Measurements from ENCODE around the gene MTMR11. TPM values are rescaled to one million over a fixed set of nuclear protein-coding genes. Genes with fewer than 3 reads are reported as not detected.

MTMR11 gene
- polyA plus RNA-seq (2013), result 0.49 TPM

- no peak within 1 kb of the TSS for H3K27ac ChIP-seq (ENCODE audit: insufficient read depth in 1 of 2, low read depth in 1 of 2, low read length in 2 of 2, poor library complexity in 1 of 2, severe bottlenecking in 2 of 2)
Measured at GRCh38 chr1:149936170-149936991, at the start of gene MTMR11. Gene MTMR11 (minus strand): TSS chr1:149936879. CDS start chr1:149936647, 232 bp downstream.

GRCh38 chr1:149979972-149980540 is 43.4 kb upstream of the MTMR11 start:
- Histone ChIP-seq H3K27me3 (replicated peaks in 2 of 5; ENCODE audit: control insufficient read depth in 4 of 5, insufficient read depth in 5 of 5, low read length in 4 of 5) (peaks cover 2 to 6% (median 3%) of the 10 kb centered on the region in 5 experiments), H3K4me1 (ENCODE audit: control extremely low read depth in 1 of 4, control insufficient read depth in 4 of 4, insufficient read depth in 4 of 4, low read length in 3 of 4) (no peaks in the 10 kb centered on the region), H3K4me3 (ENCODE audit: control insufficient read depth in 1 of 7, extremely low read depth in 1 of 7, insufficient read depth in 4 of 7, low read depth in 2 of 7, low read length in 6 of 7) (no peak overlapping the region), H3K36me3 (ENCODE audit: control insufficient read depth in 4 of 4, insufficient read depth in 4 of 4, low read length in 3 of 4) (no peaks in the 10 kb centered on the region), H3K9me3 (ENCODE audit: control extremely low read depth in 1 of 5, control insufficient read depth in 4 of 5, insufficient read depth in 2 of 5, low read depth in 1 of 5, low read length in 4 of 5) (no peaks in the 10 kb centered on the region), H3K27ac (ENCODE audit: insufficient read depth in 1 of 2, low read depth in 1 of 2, low read length in 2 of 2, poor library complexity in 1 of 2, severe bottlenecking in 2 of 2) (no peak overlapping the region)
- ChIA-PET CTCF (interaction anchor here (1.3 kb wide), 1 partner anchor 18 kb away, joined by 4 read pairs; no protein-coding TSS in a partner anchor), POLR2A (no interaction called here)
- DNase-seq, result no peak
- 100% methylated on average over 3 of the region's 3 CpGs for WGBS (ENCODE audit: insufficient coverage)

More at GRCh38 chr1:149936170-149936991, at the start of gene MTMR11:
- Histone ChIP-seq H3K9me3 (ENCODE audit: control extremely low read depth in 1 of 5, control insufficient read depth in 4 of 5, insufficient read depth in 2 of 5, low read depth in 1 of 5, low read length in 4 of 5) (no peaks in the 10 kb centered on the region), H3K4me1 (ENCODE audit: control extremely low read depth in 1 of 4, control insufficient read depth in 4 of 4, insufficient read depth in 4 of 4, low read length in 3 of 4) (peaks cover 0 to 24% (median 13%) of the 10 kb centered on the region in 4 experiments), H3K36me3 (ENCODE audit: control insufficient read depth in 4 of 4, insufficient read depth in 4 of 4, low read length in 3 of 4) (no peaks in the 10 kb centered on the region), H3K27me3 (replicated peaks in 2 of 5; ENCODE audit: control insufficient read depth in 4 of 5, insufficient read depth in 5 of 5, low read length in 4 of 5) (no peaks in the 10 kb centered on the region), H3K4me3 (ENCODE audit: control insufficient read depth in 1 of 7, extremely low read depth in 1 of 7, insufficient read depth in 4 of 7, low read depth in 2 of 7, low read length in 6 of 7) (peak within 1 kb of the TSS in 1 of 7 experiments; percentile 42)
- CTCF ChIA-PET, result no interaction called here
- no peak for DNase-seq
- WGBS (ENCODE audit: insufficient coverage), result 79% methylated on average over 9 of the region's 18 CpGs
- POLR2A ChIA-PET, result no interaction called here

- H3K4me3 ChIP-seq (ENCODE audit: control insufficient read depth in 1 of 7, extremely low read depth in 1 of 7, insufficient read depth in 4 of 7, low read depth in 2 of 7, low read length in 6 of 7), result no peak overlapping the region
- H3K27ac ChIP-seq (ENCODE audit: insufficient read depth in 1 of 2, low read depth in 1 of 2, low read length in 2 of 2, poor library complexity in 1 of 2, severe bottlenecking in 2 of 2), result no peak overlapping the region
- no peaks in the 10 kb centered on the region for H3K4me1 ChIP-seq (ENCODE audit: control extremely low read depth in 1 of 4, control insufficient read depth in 4 of 4, insufficient read depth in 4 of 4, low read length in 3 of 4)
- DNase-seq, result no peak
- no peaks in the 10 kb centered on the region for H3K9me3 ChIP-seq (ENCODE audit: control extremely low read depth in 1 of 5, control insufficient read depth in 4 of 5, insufficient read depth in 2 of 5, low read depth in 1 of 5, low read length in 4 of 5)
- 89% methylated on average over 1 of the region's 2 CpGs for WGBS (ENCODE audit: insufficient coverage)
- no peaks in the 10 kb centered on the region for H3K36me3 ChIP-seq (ENCODE audit: control insufficient read depth in 4 of 4, insufficient read depth in 4 of 4, low read length in 3 of 4)
- POLR2A ChIA-PET, result interaction anchor here (0.6 kb wide), 1 partner anchor 512 kb away, joined by 3 read pairs; no protein-coding TSS in a partner anchor
- H3K27me3 ChIP-seq (replicated peaks in 2 of 5; ENCODE audit: control insufficient read depth in 4 of 5, insufficient read depth in 5 of 5, low read length in 4 of 5), result peaks cover under 1 to 6% (median 2%) of the 10 kb centered on the region in 5 experiments
- CTCF ChIA-PET, result interaction anchor here (1.3 kb wide), 1 partner anchor 17 kb away, joined by 4 read pairs; no protein-coding TSS in a partner anchor
Measured at GRCh38 chr1:149979245-149979971, 42.7 kb upstream of the MTMR11 start.

GRCh38 chr1:149978547-149979023 is 41.9 kb upstream of the MTMR11 start:
- H3K9me3 ChIP-seq (ENCODE audit: control extremely low read depth in 1 of 5, control insufficient read depth in 4 of 5, insufficient read depth in 2 of 5, low read depth in 1 of 5, low read length in 4 of 5), result no peaks in the 10 kb centered on the region
- no peak overlapping the region for H3K27ac ChIP-seq (ENCODE audit: insufficient read depth in 1 of 2, low read depth in 1 of 2, low read length in 2 of 2, poor library complexity in 1 of 2, severe bottlenecking in 2 of 2)
- H3K27me3 ChIP-seq (replicated peaks in 2 of 5; ENCODE audit: control insufficient read depth in 4 of 5, insufficient read depth in 5 of 5, low read length in 4 of 5), result peaks cover 0 to 3% (median 0%) of the 10 kb centered on the region in 5 experiments
- H3K4me1 ChIP-seq (ENCODE audit: control extremely low read depth in 1 of 4, control insufficient read depth in 4 of 4, insufficient read depth in 4 of 4, low read length in 3 of 4), result no peaks in the 10 kb centered on the region
- ChIA-PET CTCF (interaction anchor here (0.8 to 1.3 kb wide), 2 partner anchors 14 to 16 kb away, joined by 3 to 4 read pairs; no protein-coding TSS in a partner anchor), POLR2A (no interaction called here)
- no peak for DNase-seq
- no peak overlapping the region for H3K4me3 ChIP-seq (ENCODE audit: control insufficient read depth in 1 of 7, extremely low read depth in 1 of 7, insufficient read depth in 4 of 7, low read depth in 2 of 7, low read length in 6 of 7)
- no peaks in the 10 kb centered on the region for H3K36me3 ChIP-seq (ENCODE audit: control insufficient read depth in 4 of 4, insufficient read depth in 4 of 4, low read length in 3 of 4)
- 83% methylated on average over 1 of the region's 1 CpG for WGBS (ENCODE audit: insufficient coverage)

- DNase-seq, result no peak
- no peak overlapping the region for H3K27ac ChIP-seq (ENCODE audit: insufficient read depth in 1 of 2, low read depth in 1 of 2, low read length in 2 of 2, poor library complexity in 1 of 2, severe bottlenecking in 2 of 2)
- no peaks in the 10 kb centered on the region for H3K36me3 ChIP-seq (ENCODE audit: control insufficient read depth in 4 of 4, insufficient read depth in 4 of 4, low read length in 3 of 4)
- H3K9me3 ChIP-seq (ENCODE audit: control extremely low read depth in 1 of 5, control insufficient read depth in 4 of 5, insufficient read depth in 2 of 5, low read depth in 1 of 5, low read length in 4 of 5), result no peaks in the 10 kb centered on the region
- ChIA-PET CTCF (interaction anchor here (1.0 kb wide), 2 partner anchors 10 to 13 kb away, joined by 3 read pairs; no protein-coding TSS in a partner anchor), POLR2A (no interaction called here)
- no peaks in the 10 kb centered on the region for H3K4me1 ChIP-seq (ENCODE audit: control extremely low read depth in 1 of 4, control insufficient read depth in 4 of 4, insufficient read depth in 4 of 4, low read length in 3 of 4)
- WGBS (ENCODE audit: insufficient coverage), result 97% methylated on average over 3 of the region's 3 CpGs
- H3K4me3 ChIP-seq (ENCODE audit: control insufficient read depth in 1 of 7, extremely low read depth in 1 of 7, insufficient read depth in 4 of 7, low read depth in 2 of 7, low read length in 6 of 7), result no peak overlapping the region
- peaks cover 0 to 3% (median 0%) of the 10 kb centered on the region in 5 experiments for H3K27me3 ChIP-seq (replicated peaks in 2 of 5; ENCODE audit: control insufficient read depth in 4 of 5, insufficient read depth in 5 of 5, low read length in 4 of 5)
Measured at GRCh38 chr1:149977345-149977744, 40.7 kb upstream of the MTMR11 start.

- H3K4me3 ChIP-seq (ENCODE audit: control insufficient read depth in 1 of 7, extremely low read depth in 1 of 7, insufficient read depth in 4 of 7, low read depth in 2 of 7, low read length in 6 of 7), result no peak overlapping the region
- ChIA-PET CTCF (interaction anchor here (1.4 to 1.5 kb wide), 2 partner anchors 10 to 14 kb away, joined by 3 to 4 read pairs; no protein-coding TSS in a partner anchor), POLR2A (no interaction called here)
- H3K27me3 ChIP-seq (replicated peaks in 2 of 5; ENCODE audit: control insufficient read depth in 4 of 5, insufficient read depth in 5 of 5, low read length in 4 of 5), result peaks cover 0 to 2% (median 0%) of the 10 kb centered on the region in 5 experiments
- no peaks in the 10 kb centered on the region for H3K9me3 ChIP-seq (ENCODE audit: control extremely low read depth in 1 of 5, control insufficient read depth in 4 of 5, insufficient read depth in 2 of 5, low read depth in 1 of 5, low read length in 4 of 5)
- 88% methylated on average over 2 of the region's 2 CpGs for WGBS (ENCODE audit: insufficient coverage)
- H3K36me3 ChIP-seq (ENCODE audit: control insufficient read depth in 4 of 4, insufficient read depth in 4 of 4, low read length in 3 of 4), result peaks cover 0 to 2% (median 0%) of the 10 kb centered on the region in 4 experiments
- DNase-seq, result no peak
- no peaks in the 10 kb centered on the region for H3K4me1 ChIP-seq (ENCODE audit: control extremely low read depth in 1 of 4, control insufficient read depth in 4 of 4, insufficient read depth in 4 of 4, low read length in 3 of 4)
- no peak overlapping the region for H3K27ac ChIP-seq (ENCODE audit: insufficient read depth in 1 of 2, low read depth in 1 of 2, low read length in 2 of 2, poor library complexity in 1 of 2, severe bottlenecking in 2 of 2)
Measured at GRCh38 chr1:149972547-149972946, 35.9 kb upstream of the MTMR11 start.
